OCI-LY3 (cell line): ENCODE data around the gene OGFR.

Experiments used
- H2AFZ ChIP-seq: fragments of 200-600, 300-600 bp; shearing (Covaris generic); 2 replicates; pipeline ENCODE4 v1.6.0; 2014; ENCODE audit warnings: antibody characterized with exemption, low read depth, low read length
- H3K27ac ChIP-seq: fragments of 200-600, 300-600 bp; sonication (generic); 2 replicates; pipeline ENCODE4 v1.5.1; 2014; ENCODE audit warnings: mild to moderate bottlenecking, low read length, moderate library complexity, mixed read lengths
- H3K27me3 ChIP-seq: fragments of 200-600, 300-600 bp; sonication (generic); 2 replicates; pipeline ENCODE4 v1.6.1; 2014; ENCODE audit warnings: low read depth, low read length, mixed read lengths
- H3K36me3 ChIP-seq: fragments of 200-600, 300-600 bp; sonication (generic); replicated peaks from 2 replicates; pipeline ENCODE3; 2014; ENCODE audit warnings: low read depth, low read length, mixed read lengths
- H3K4me1 ChIP-seq: fragments of 300-600, 200-600 bp; sonication (generic); 2 replicates; pipeline ENCODE4 v1.6.1; 2014; ENCODE audit warnings: low read length, mixed read lengths
- H3K4me2 ChIP-seq: fragments of 200-600, 300-600 bp; sonication (generic); 2 replicates; pipeline ENCODE4 v1.6.1; 2014; ENCODE audit warnings: low read length, mixed read lengths
- H3K4me3 ChIP-seq: fragments of 300-600, 200-600 bp; sonication (generic); 2 replicates; pipeline ENCODE4 v1.5.1; 2014; ENCODE audit warnings: antibody characterized with exemption, mild to moderate bottlenecking, low read length, moderate library complexity
- H3K79me2 ChIP-seq: fragments of 300-600, 200-600 bp; shearing (Covaris generic); 2 replicates; pipeline ENCODE4 v1.6.1; 2014; ENCODE audit warnings: mild to moderate bottlenecking, low read length, mixed read lengths
- H3K9ac ChIP-seq: fragments of 300-600, 200-600 bp; shearing (Covaris generic); 2 replicates; pipeline ENCODE4 v1.6.0; 2014; ENCODE audit warnings: mild to moderate bottlenecking, low read length, moderate library complexity
- H3K9me3 ChIP-seq: fragments of 200-600, 300-600 bp; shearing (Covaris generic); 2 replicates; pipeline ENCODE4 v1.6.1; 2014; ENCODE audit warnings: low read length, mixed read lengths; ENCODE audit not compliant: insufficient read depth
- H4K20me1 ChIP-seq: fragments of 200-600, 300-600 bp; sonication (generic); 2 replicates; pipeline ENCODE4 v1.6.1; 2016; ENCODE audit warnings: low read length, mixed read lengths; ENCODE audit not compliant: insufficient read depth
- EZH2phosphoT487 ChIP-seq: fragments of 200-600 bp; shearing (Covaris generic); IDR thresholded peaks from 2 replicates; pipeline ENCODE4 v1.6.1; 2018; ENCODE audit warnings: antibody characterized with exemption, mixed run types, low read depth
- TF ChIP-seq, protein P1 (sequence below): fragments of 200-600, 300-600 bp; sonication (generic); IDR thresholded peaks from 2 replicates; pipeline ENCODE4 v1.5.1; 2014; ENCODE audit warnings: antibody characterized with exemption, low read length, low read depth

Gene OGFR

DNA sequence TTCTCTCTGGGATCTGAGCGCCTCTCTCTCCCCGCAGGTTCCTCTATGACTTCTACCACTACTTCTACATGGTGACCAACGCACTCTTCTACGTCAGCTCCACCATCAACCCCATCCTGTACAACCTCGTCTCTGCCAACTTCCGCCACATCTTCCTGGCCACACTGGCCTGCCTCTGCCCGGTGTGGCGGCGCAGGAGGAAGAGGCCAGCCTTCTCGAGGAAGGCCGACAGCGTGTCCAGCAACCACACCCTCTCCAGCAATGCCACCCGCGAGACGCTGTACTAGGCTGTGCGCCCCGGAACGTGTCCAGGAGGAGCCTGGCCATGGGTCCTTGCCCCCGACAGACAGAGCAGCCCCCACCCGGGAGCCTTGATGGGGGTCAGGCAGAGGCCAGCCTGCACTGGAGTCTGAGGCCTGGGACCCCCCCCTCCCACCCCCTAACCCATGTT is 44.6 kb upstream of the OGFR start:
- Histone ChIP-seq H3K4me3 (no peak overlapping the region), H3K4me2 (no peak overlapping the region), H4K20me1 (no peaks in the 10 kb centered on the region), H3K9me3 (no peaks in the 10 kb centered on the region), H3K9ac (no peak overlapping the region), H2AFZ (no peak overlapping the region), H3K4me1 (no peaks in the 10 kb centered on the region), H3K36me3 (no peaks in the 10 kb centered on the region), H3K27ac (no peak overlapping the region), H3K27me3 (peaks cover 18% of the 10 kb centered on the region), H3K79me2 (no peaks in the 10 kb centered on the region)
- TF ChIP-seq, protein P1, sequence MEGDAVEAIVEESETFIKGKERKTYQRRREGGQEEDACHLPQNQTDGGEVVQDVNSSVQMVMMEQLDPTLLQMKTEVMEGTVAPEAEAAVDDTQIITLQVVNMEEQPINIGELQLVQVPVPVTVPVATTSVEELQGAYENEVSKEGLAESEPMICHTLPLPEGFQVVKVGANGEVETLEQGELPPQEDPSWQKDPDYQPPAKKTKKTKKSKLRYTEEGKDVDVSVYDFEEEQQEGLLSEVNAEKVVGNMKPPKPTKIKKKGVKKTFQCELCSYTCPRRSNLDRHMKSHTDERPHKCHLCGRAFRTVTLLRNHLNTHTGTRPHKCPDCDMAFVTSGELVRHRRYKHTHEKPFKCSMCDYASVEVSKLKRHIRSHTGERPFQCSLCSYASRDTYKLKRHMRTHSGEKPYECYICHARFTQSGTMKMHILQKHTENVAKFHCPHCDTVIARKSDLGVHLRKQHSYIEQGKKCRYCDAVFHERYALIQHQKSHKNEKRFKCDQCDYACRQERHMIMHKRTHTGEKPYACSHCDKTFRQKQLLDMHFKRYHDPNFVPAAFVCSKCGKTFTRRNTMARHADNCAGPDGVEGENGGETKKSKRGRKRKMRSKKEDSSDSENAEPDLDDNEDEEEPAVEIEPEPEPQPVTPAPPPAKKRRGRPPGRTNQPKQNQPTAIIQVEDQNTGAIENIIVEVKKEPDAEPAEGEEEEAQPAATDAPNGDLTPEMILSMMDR = no peak
- no peak for TF ChIP-seq EZH2phosphoT487

DNA sequence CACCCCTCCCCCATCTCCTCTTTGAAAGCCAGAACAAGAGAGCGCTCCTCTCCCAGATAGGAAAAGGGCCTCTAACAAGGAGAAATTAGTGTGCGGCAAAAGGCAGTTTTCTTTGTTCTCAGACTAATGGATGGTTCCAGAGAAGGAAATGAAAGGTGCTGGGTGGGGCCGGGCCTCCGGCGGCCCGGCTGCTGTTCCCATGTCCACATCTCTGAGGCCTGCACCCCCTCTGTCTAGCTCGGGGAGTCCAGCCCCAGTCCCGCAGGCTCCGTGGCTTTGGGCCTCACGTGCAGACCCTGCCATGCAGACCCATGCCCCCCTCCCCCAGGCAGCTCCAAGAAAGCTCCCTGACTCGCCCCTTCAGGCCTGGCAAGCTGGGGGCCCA is 44.2 kb upstream of the OGFR start:
- peaks cover 18% of the 10 kb centered on the region for H3K27me3 ChIP-seq
- TF ChIP-seq, protein P1 = no peak
- no peak for TF ChIP-seq EZH2phosphoT487
- H3K4me2 ChIP-seq = no peak overlapping the region
- H3K27ac ChIP-seq = no peak overlapping the region
- no peak overlapping the region for H3K4me3 ChIP-seq
- H3K9ac ChIP-seq = no peak overlapping the region
- no peaks in the 10 kb centered on the region for H4K20me1 ChIP-seq
- H3K79me2 ChIP-seq = no peaks in the 10 kb centered on the region
- H3K4me1 ChIP-seq = no peaks in the 10 kb centered on the region
- H2AFZ ChIP-seq = no peak overlapping the region
- H3K9me3 ChIP-seq = no peaks in the 10 kb centered on the region
- H3K36me3 ChIP-seq = no peaks in the 10 kb centered on the region

DNA sequence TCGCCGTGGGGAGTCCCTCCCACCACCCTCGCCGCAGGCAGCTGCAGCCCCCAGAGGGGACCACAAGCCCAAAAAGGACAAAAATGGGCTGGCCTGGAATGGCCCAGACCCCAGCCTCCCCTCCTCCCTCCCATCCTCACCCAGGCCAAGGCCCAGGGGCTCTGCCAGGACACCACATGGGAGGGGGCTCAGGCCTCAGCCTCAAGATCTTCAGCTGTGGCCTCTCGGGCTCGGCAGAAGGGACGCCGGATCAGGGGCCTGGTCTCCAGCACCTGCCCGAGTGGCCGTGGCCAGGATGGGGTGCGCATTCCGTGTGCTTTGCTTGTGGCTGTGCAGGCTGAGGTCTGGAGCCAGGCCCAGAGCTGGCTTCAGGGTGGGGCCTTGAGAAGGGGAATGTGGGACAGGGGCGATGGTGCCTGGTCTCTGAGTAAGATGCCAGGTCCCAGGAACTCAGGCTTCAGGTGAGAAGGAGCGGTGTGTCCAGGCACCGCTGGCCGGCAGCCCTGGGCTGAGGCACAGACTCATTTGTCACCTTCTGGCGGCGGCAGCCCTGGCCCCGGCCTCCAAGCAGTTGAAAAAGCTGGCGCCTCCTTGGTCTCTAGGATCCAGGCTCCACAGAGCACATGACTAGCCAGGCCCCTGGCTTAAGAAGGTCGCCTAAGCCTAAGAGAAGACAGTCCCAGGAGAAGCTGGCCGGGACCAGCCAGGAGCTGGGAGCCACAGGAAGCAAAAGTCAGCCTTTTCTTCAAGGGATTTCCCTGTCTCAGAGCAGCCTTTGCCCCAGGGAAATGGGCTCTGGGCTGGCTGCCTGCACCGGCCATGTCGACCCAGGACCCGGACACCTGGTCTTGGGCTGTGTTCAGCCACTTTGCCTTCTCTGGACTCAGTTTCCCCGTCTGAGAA is 43.5 kb upstream of the OGFR start:
- Histone ChIP-seq H3K79me2 (no peaks in the 10 kb centered on the region), H2AFZ (no peak overlapping the region), H3K4me2 (no peak overlapping the region), H3K27ac (no peak overlapping the region), H3K9me3 (no peaks in the 10 kb centered on the region), H3K9ac (no peak overlapping the region), H4K20me1 (no peaks in the 10 kb centered on the region), H3K4me3 (no peak overlapping the region), H3K36me3 (no peaks in the 10 kb centered on the region), H3K27me3 (peaks cover 16% of the 10 kb centered on the region), H3K4me1 (no peaks in the 10 kb centered on the region)
- TF ChIP-seq, protein P1 = no peak
- no peak for TF ChIP-seq EZH2phosphoT487

DNA sequence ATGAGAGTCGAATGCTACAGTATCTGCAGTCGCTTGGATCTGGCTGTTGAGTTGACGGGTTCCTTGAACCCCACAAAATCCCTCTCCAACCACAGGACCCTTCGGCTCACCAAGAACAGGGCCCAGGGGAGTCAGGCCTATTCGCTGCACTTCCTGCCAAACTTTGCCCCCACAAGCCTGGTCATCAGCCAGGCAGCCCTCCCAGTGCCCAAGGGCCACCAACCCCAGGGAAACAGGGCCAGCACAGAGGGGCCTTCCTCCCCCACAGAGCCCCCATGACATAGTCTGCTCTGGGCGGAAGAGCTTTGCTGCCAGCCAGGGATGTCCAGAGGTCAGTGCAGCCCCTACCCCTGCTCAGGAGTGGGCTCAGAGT is 42.9 kb upstream of the OGFR start:
- no peak for TF ChIP-seq EZH2phosphoT487
- TF ChIP-seq, protein P1 = no peak
- Histone ChIP-seq H3K27me3 (peaks cover 13% of the 10 kb centered on the region), H3K36me3 (no peaks in the 10 kb centered on the region), H3K4me3 (no peak overlapping the region), H3K9me3 (no peaks in the 10 kb centered on the region), H3K27ac (no peak overlapping the region), H3K9ac (no peak overlapping the region), H4K20me1 (no peaks in the 10 kb centered on the region), H3K79me2 (no peaks in the 10 kb centered on the region), H2AFZ (no peak overlapping the region), H3K4me2 (no peak overlapping the region), H3K4me1 (no peaks in the 10 kb centered on the region)
